Left ventricle myocardium inferior (tissue), 1 donor: ENCODE results near the gene PLPP1. TPM values are rescaled to one million over a fixed set of nuclear protein-coding genes. Genes with fewer than 3 reads are reported as not detected.

Experiments used
- DNase-seq: peaks from one replicate; pipeline ENCODE4 v3.0.0-alpha.2; 2020
- H3K27ac ChIP-seq: fragments of 200-600 bp; replicated peaks from 2 replicates; pipeline ENCODE4 v1.8.0; 2021
- H3K27me3 ChIP-seq: fragments of 200-600 bp; 2 replicates; pipeline ENCODE4 v1.8.0; 2021; ENCODE audit warnings: low read depth
- H3K36me3 ChIP-seq: fragments of 200-600 bp; 2 replicates; pipeline ENCODE4 v1.8.0; 2021
- H3K4me1 ChIP-seq: fragments of 200-600 bp; 2 replicates; pipeline ENCODE4 v1.8.0; 2021
- H3K4me3 ChIP-seq: fragments of 200-600 bp; 2 replicates; pipeline ENCODE4 v1.8.0; 2021; ENCODE audit warnings: mild to moderate bottlenecking, moderate library complexity
- H3K9me3 ChIP-seq: fragments of 200-600 bp; replicated peaks from 2 replicates; pipeline ENCODE4 v1.8.0; 2021
- CTCF ChIP-seq: fragments of 200-600 bp; IDR thresholded peaks from 2 replicates; pipeline ENCODE4 v1.8.0; 2021; ENCODE audit warnings: antibody characterized with exemption, mild to moderate bottlenecking, borderline replicate concordance
- intact Hi-C: fragments of 100-400 bp; cut with micrococcal nuclease; formaldehyde crosslinking; loops from one replicate; pipeline ENCODE4 v1.11.0; 2022
- total RNA-seq: library from RNA; stranded (reverse); fragmentation: NEBNext Ultra II Directional; extraction: Animal tissue kit (Norgen Biotek cat#: 25700); gene quantifications from one replicate; pipeline ENCODE4 v1.2.1, GENCODE V29; 2021
- donor health status: DM: no; HTN: yes; CAD: no; lungs with severe emphysema.

Gene PLPP1
- total RNA-seq, 1 donor from 2014 or later, result 72.6 TPM

GRCh38 chr5:55467862-55468551 lies 66.8 kb downstream of the PLPP1 start:
- H3K36me3 ChIP-seq, result peaks cover 48% of the 10 kb centered on the region
- no peak for TF ChIP-seq CTCF
- H3K9me3 ChIP-seq, result no peaks in the 10 kb centered on the region
- H3K4me1 ChIP-seq, result peaks cover 56% of the 10 kb centered on the region
- no peaks in the 10 kb centered on the region for H3K27me3 ChIP-seq
- intact Hi-C loops, result no loop called here
- no peak for DNase-seq
- H3K27ac ChIP-seq, result peak overlapping the region; percentile 62
- H3K4me3 ChIP-seq, result no peak overlapping the region

GRCh38 chr5:55463613-55464012 lies 71.2 kb downstream of the PLPP1 start:
- intact Hi-C loops, result no loop called here
- Histone ChIP-seq H3K27me3 (no peaks in the 10 kb centered on the region), H3K36me3 (peaks cover 48% of the 10 kb centered on the region), H3K4me3 (no peak overlapping the region), H3K27ac (no peak overlapping the region), H3K4me1 (peaks cover 43% of the 10 kb centered on the region), H3K9me3 (no peaks in the 10 kb centered on the region)
- DNase-seq, result no peak
- TF ChIP-seq CTCF, result no peak

GRCh38 chr5:55459572-55459971 lies 75.2 kb downstream of the PLPP1 start:
- Histone ChIP-seq H3K4me3 (no peak overlapping the region), H3K27ac (no peak overlapping the region), H3K4me1 (peaks cover 39% of the 10 kb centered on the region), H3K27me3 (no peaks in the 10 kb centered on the region), H3K9me3 (no peaks in the 10 kb centered on the region), H3K36me3 (peaks cover 23% of the 10 kb centered on the region)
- TF ChIP-seq CTCF, result no peak
- no peak for DNase-seq
- intact Hi-C loops, result no loop called here

GRCh38 chr5:55456216-55456895 lies 78.4 kb downstream of the PLPP1 start:
- intact Hi-C loops, result no loop called here
- no peaks in the 10 kb centered on the region for H3K9me3 ChIP-seq
- no peak for DNase-seq
- H3K36me3 ChIP-seq, result peaks cover 4% of the 10 kb centered on the region
- peaks cover 67% of the 10 kb centered on the region for H3K4me1 ChIP-seq
- H3K4me3 ChIP-seq, result no peak overlapping the region
- H3K27ac ChIP-seq, result no peak overlapping the region
- no peaks in the 10 kb centered on the region for H3K27me3 ChIP-seq
- TF ChIP-seq CTCF, result no peak

GRCh38 chr5:55454282-55454681 lies 80.5 kb downstream of the PLPP1 start:
- DNase-seq, result no peak
- H3K4me1 ChIP-seq, result peaks cover 75% of the 10 kb centered on the region
- H3K4me3 ChIP-seq, result no peak overlapping the region
- H3K27ac ChIP-seq, result peak overlapping the region; percentile 35
- no peaks in the 10 kb centered on the region for H3K27me3 ChIP-seq
- intact Hi-C loops, result no loop called here
- H3K36me3 ChIP-seq, result peaks cover 4% of the 10 kb centered on the region
- no peaks in the 10 kb centered on the region for H3K9me3 ChIP-seq
- TF ChIP-seq CTCF, result no peak
